Measurements from ENCODE around the gene CEP89. TPM values are rescaled to one million over a fixed set of nuclear protein-coding genes. Genes with fewer than 3 reads are reported as not detected.
"Not testable (repeated sequence)": the region's sequence is repeated elsewhere in the genome, so short reads cannot be mapped to it uniquely, and the experiment has no call there.

CEP89 gene
- total RNA-seq, 1 donor from 2014 or later, result 9.7 TPM

- no peak for DNase-seq (ENCODE audit: low spot score)
- intact Hi-C loops (cut with DNase I), result no loop called here
Measured at GRCh38 chr19:32859591-32859990, 112.2 kb downstream of the CEP89 start.

DNA sequence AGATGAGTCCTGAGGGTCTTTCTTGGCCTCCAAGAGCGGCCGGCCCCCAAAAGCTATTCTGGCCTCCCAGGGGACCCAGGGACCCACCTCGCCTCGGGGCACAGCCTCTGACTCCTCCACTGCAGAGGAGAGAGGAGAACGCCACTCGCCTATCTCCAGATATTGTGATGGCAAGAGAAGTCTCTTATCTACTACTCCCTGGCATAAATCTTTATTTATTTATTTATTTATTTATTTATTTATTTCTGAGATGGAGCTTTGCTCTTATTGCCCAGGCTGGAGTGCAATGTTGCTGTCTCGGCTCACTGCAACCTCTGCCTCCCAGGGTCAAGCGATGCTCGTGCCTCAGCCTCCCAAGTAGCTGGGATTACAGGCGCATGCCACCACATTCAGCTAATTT is 113.2 kb downstream of the CEP89 start:
- intact Hi-C loops (cut with DNase I), result no loop called here
- DNase-seq (ENCODE audit: low spot score), result no peak

DNA sequence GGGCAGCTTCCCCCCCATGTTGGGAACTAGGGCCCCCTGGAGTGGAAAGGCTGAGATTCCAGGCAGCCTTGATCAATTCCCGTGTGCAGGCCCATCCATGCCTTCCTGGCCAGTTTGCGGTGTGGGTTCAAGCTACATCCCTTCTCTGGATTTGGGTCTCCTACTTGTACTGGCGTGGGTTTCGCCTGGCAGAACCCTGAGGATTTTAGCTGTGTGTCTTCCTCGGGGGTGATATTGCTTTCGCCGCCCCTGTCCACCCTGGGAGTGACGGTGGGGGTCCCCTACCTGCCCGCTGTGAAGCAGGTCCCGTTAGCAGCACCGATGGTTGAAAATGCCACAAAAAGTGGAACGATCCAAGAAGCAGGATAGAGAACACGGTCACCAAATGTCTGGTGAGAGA is 113.6 kb downstream of the CEP89 start:
- DNase-seq (ENCODE audit: low spot score), result no peak
- intact Hi-C loops (cut with DNase I), result no loop called here

DNA sequence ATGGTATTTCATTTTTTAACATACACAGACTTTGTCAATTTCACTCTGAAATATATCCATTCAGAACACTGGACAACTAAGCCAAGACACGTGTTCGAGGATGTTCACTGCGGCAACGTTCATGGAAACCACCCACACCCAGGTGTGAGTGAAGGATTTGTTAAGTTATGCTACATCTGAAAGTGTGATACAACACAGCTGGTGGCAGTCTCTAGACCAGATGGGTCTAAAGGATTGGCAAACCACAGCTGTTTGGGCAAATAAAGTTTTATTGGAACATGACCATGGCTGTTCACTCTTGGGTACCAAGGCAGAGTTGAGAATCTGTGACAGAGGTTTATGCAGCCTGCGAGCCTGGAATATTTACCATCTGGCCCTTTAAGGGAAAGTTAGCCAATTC is 114.2 kb downstream of the CEP89 start:
- no peak for DNase-seq (ENCODE audit: low spot score)
- intact Hi-C loops (cut with DNase I), result no loop called here

DNA sequence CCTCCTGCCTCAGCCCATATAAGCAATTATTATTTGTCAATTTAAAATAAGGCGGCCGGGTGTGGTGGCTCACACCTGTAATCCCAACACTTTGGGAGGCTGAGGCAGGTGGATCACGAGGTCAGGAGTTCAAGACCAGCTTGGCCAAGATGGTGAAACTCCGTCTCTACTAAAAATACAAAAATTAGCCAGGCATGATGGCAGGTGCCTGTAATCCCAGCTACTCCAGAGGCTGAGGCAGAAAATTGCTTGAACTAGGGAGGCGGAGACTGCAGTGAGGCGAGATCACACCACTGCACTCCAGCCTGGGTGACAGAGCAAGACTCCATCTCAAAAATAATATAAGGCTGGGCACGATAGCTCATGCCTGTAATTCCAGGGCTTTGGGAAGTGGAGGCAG is 114.9 kb downstream of the CEP89 start:
- intact Hi-C loops (cut with DNase I); DNase-seq (ENCODE audit: low spot score): not testable (repeated sequence)

DNA sequence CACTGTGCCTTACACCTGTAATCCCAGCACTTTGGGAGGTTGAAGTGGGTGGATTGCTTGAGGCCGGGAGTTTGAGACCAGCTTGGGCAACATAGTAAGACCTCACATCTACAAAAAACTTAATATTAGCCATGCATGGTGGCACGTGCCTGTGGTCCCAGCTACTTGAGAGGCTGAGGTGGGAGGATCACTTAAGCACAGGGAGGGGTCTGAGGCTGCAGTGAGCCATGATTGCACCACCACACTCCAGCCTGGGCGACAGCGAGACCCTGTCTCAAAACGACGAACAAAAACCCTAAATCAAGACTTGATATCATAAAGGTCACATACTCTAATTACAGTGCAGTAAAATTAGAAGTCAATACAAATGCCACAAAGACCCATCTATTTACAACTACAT is 119.5 kb downstream of the CEP89 start:
- intact Hi-C loops (cut with DNase I), result no loop called here

DNA sequence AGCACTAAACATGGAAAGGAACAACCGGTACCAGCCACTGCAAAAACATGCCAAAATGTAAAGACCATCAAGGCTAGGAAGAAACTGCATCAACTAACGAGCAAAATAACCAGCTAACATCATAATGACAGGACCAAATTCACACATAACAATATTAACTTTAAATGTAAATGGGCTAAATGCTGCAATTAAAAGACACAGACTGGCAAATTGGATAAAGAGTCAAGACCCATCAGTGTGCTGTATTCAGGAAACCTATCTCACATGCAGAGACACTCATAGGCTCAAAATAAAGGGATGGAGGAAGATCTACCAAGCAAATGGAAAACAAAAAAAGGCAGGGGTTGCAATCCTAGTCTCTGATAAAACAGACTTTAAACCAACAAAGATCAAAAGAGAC is 123.7 kb downstream of the CEP89 start:
- DNase-seq (ENCODE audit: low spot score); intact Hi-C loops (cut with DNase I): not testable (repeated sequence)

More for the DNA sequence above, 119.5 kb downstream of the CEP89 start:
- DNase-seq (ENCODE audit: low spot score), result no peak

- intact Hi-C loops (cut with DNase I), result no loop called here
- DNase-seq (ENCODE audit: low spot score), result no peak
Measured at GRCh38 chr19:32843716-32844245, 128.0 kb downstream of the CEP89 start.

- no peak for DNase-seq (ENCODE audit: low spot score)
- intact Hi-C loops (cut with DNase I), result no loop called here
Measured at GRCh38 chr19:32842061-32842460, 129.7 kb downstream of the CEP89 start.

- intact Hi-C loops (cut with DNase I), result no loop called here
- no peak for DNase-seq (ENCODE audit: low spot score)
Measured at GRCh38 chr19:32837531-32837930, 134.2 kb downstream of the CEP89 start.

DNA sequence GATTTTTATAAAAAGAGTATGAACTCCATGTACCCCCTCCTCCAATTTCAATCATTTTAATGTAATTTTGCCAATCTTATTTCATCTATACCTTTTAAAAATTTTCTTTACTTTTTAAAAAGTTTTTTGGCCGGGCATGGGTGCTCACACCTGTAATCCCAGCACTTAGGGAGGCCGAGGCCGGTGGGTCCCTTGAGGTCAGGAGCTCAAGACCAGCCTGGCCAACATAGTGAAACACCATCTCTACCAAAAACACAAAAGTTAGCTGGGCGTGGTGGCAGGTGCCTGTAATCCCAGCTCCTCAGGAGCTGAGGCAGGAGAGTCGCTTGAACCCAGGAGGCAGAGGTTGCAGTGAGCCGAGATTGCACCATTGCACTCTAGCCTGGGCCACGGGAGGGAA is 138.4 kb downstream of the CEP89 start:
- intact Hi-C loops (cut with DNase I); DNase-seq (ENCODE audit: low spot score): not testable (repeated sequence)

- DNase-seq (ENCODE audit: low spot score); intact Hi-C loops (cut with DNase I): not testable (repeated sequence)
Measured at GRCh38 chr19:32832825-32833224, 138.9 kb downstream of the CEP89 start.

- DNase-seq (ENCODE audit: low spot score); intact Hi-C loops (cut with DNase I): not testable (repeated sequence)
Measured at GRCh38 chr19:32832094-32832493, 139.7 kb downstream of the CEP89 start.

- no peak for DNase-seq (ENCODE audit: low spot score)
- intact Hi-C loops (cut with DNase I), result no loop called here
Measured at GRCh38 chr19:32831611-32832010, 140.1 kb downstream of the CEP89 start.

- DNase-seq (ENCODE audit: low spot score), result no peak
- intact Hi-C loops (cut with DNase I), result no loop called here
Measured at GRCh38 chr19:32830231-32831014, 141.3 kb downstream of the CEP89 start.

GRCh38 chr19:32829345-32829896 is 142.3 kb downstream of the CEP89 start:
- DNase-seq (ENCODE audit: low spot score), result no peak
- intact Hi-C loops (cut with DNase I), result no loop called here

DNA sequence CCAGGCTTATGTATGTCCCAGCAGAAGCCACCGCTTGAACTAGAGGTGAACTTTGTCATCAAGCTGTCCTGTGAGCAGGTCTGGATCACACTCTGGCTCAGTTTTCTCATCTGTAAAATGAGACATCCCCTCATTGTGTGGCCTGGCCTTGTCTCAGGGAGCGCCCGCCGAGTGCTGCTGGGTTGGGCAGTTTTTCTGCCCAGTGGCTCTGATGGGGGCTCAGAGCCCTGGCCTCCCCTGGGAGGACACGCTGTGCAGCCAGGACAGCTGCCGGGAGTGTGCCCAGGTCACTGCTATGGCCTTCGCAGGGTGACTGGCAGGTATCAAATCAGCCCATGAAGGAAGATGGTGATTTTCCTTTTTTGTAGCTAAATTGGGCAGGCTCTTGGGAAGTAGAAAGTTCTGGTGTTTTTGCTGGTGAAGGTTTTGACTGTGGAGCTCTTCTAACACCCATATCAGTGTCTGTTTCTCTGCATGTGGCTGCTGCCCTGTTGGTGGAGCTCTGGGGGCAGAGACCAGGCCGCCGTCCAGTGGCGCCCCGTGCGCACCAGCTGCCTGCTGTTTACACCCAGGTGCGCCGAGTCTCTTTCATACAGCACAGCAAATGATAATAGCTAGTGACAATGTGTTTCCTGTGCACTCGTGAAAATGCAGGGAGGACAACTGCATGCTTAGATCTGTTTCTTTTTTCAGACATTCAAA is 143.0 kb downstream of the CEP89 start:
- no peak for DNase-seq (ENCODE audit: low spot score)
- intact Hi-C loops (cut with DNase I), result no loop called here

DNA sequence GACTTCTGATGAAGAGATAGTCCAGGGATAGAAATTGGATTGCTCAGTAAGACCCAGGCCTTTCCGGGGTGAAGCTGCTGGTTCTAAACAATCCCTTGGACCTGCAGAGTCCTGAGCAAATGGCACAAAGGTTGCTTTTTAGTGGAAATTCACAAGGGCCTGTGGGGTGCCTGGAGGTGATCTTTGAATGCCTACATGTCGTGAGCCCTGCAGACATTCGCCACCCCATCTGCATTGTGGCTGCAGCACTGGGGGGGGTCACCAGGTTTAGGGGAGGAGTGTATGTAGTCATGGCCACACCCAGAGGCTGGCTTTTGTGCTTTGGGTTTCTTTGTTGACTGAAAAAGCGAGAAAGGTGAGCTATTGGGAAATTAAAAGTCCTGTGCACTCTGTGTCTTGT is 143.6 kb downstream of the CEP89 start:
- intact Hi-C loops (cut with DNase I), result no loop called here

More for the DNA sequence above, 143.6 kb downstream of the CEP89 start:
- no peak for DNase-seq (ENCODE audit: low spot score)
